HAP-1 (cell line): Measurements from ENCODE around the gene BCCIP.

ENCODE experiments used
- DNase-seq, 2 experiments: peaks; one replicate each; pipeline ENCODE4 v3.0.0-alpha.2; 2016 to 2020; ENCODE audit warnings: low spot score in 2 of 2
- H3K27me3 ChIP-seq: fragments of 250-450 bp; sonication (Bioruptor Pico); 2 replicates; pipeline ENCODE4 v1.5.1; 2020; ENCODE audit warnings: low read depth, mild to moderate bottlenecking, moderate library complexity
- H3K36me3 ChIP-seq: fragments of 250-450 bp; sonication (Bioruptor Pico); replicated peaks from 2 replicates; pipeline ENCODE4 v1.5.1; 2020; ENCODE audit warnings: mild to moderate bottlenecking
- H3K4me1 ChIP-seq: fragments of 250-450 bp; sonication (Bioruptor Pico); 2 replicates; pipeline ENCODE4 v1.5.1; 2020; ENCODE audit warnings: mild to moderate bottlenecking
- H3K4me3 ChIP-seq: fragments of 250-450 bp; sonication (Bioruptor Pico); 2 replicates; pipeline ENCODE4 v1.5.1; 2020; ENCODE audit warnings: mild to moderate bottlenecking, moderate library complexity
- H3K9me3 ChIP-seq: fragments of 250-450 bp; sonication (Bioruptor Pico); 2 replicates; pipeline ENCODE4 v1.5.1; 2020; ENCODE audit warnings: mild to moderate bottlenecking, moderate library complexity
- in situ Hi-C: fragments of 300-500 bp; cut with MboI; formaldehyde crosslinking; loops from 3 replicates; pipeline ENCODE4 v1.14.3; 2020; ENCODE audit warnings: low sequenced_read_pairs, inconsistent platforms, mixed read lengths

The BCCIP gene

GRCh38 chr10:125822878-125823662, at the start of gene BCCIP, which contains the start of gene UROS:
BCCIP (plus strand) TSS chr10:125823546; CDS start chr10:125823558, 12 bp downstream.
UROS (minus strand) TSS chr10:125823258; CDS start chr10:125816499, 6,759 bp downstream.
- no peaks in the 10 kb centered on the region for H3K9me3 ChIP-seq
- DNase-seq, result peak; percentile 78 to 91
- in situ Hi-C loops, result no loop called here
- H3K4me1 ChIP-seq, result peaks cover 18% of the 10 kb centered on the region
- H3K27me3 ChIP-seq, result no peaks in the 10 kb centered on the region
- peak within 1 kb of the TSS; percentile 76 for H3K4me3 ChIP-seq
- peaks cover 25% of the 10 kb centered on the region for H3K36me3 ChIP-seq

GRCh38 chr10:125773687-125774543, 49.4 kb upstream of the BCCIP start:
- in situ Hi-C loops, result no loop called here

GRCh38 chr10:125774581-125775191, 48.7 kb upstream of the BCCIP start:
- Histone ChIP-seq H3K4me1 (no peaks in the 10 kb centered on the region), H3K4me3 (no peak overlapping the region), H3K36me3 (no peaks in the 10 kb centered on the region), H3K27me3 (no peaks in the 10 kb centered on the region), H3K9me3 (no peaks in the 10 kb centered on the region)
- in situ Hi-C loops, result no loop called here
- no peak for DNase-seq

More at GRCh38 chr10:125773687-125774543, 49.4 kb upstream of the BCCIP start:
- no peak overlapping the region for H3K4me3 ChIP-seq
- no peaks in the 10 kb centered on the region for H3K27me3 ChIP-seq
- no peak for DNase-seq
- no peaks in the 10 kb centered on the region for H3K36me3 ChIP-seq
- H3K9me3 ChIP-seq, result no peaks in the 10 kb centered on the region
- H3K4me1 ChIP-seq, result no peaks in the 10 kb centered on the region

- DNase-seq, result no peak
- no peaks in the 10 kb centered on the region for H3K9me3 ChIP-seq
- H3K4me3 ChIP-seq, result no peak within 1 kb of the TSS
- no peaks in the 10 kb centered on the region for H3K4me1 ChIP-seq
- in situ Hi-C loops, result no loop called here
- no peaks in the 10 kb centered on the region for H3K36me3 ChIP-seq
- H3K27me3 ChIP-seq, result no peaks in the 10 kb centered on the region
These were observed 47.7 kb upstream of the BCCIP start, which contains the start of gene MMP21 for GRCh38 chr10:125775491-125776106. MMP21 (minus strand) TSS chr10:125775821; CDS start chr10:125775821, 0 bp downstream.

GRCh38 chr10:125777806-125778205, 45.5 kb upstream of the BCCIP start:
- Histone ChIP-seq H3K9me3 (no peaks in the 10 kb centered on the region), H3K4me3 (no peak overlapping the region), H3K4me1 (no peaks in the 10 kb centered on the region), H3K36me3 (no peaks in the 10 kb centered on the region), H3K27me3 (no peaks in the 10 kb centered on the region)
- in situ Hi-C loops, result no loop called here
- DNase-seq, result no peak

- H3K27me3 ChIP-seq, result no peaks in the 10 kb centered on the region
- in situ Hi-C loops, result no loop called here
- no peaks in the 10 kb centered on the region for H3K9me3 ChIP-seq
- no peak for DNase-seq
- H3K36me3 ChIP-seq, result no peaks in the 10 kb centered on the region
- no peaks in the 10 kb centered on the region for H3K4me1 ChIP-seq
- H3K4me3 ChIP-seq, result no peak overlapping the region
These were observed 44.8 kb upstream of the BCCIP start for GRCh38 chr10:125778556-125778955.

GRCh38 chr10:125779403-125780327, 43.7 kb upstream of the BCCIP start:
- Histone ChIP-seq H3K27me3 (no peaks in the 10 kb centered on the region), H3K4me3 (no peak overlapping the region), H3K36me3 (no peaks in the 10 kb centered on the region), H3K4me1 (no peaks in the 10 kb centered on the region), H3K9me3 (no peaks in the 10 kb centered on the region)
- in situ Hi-C loops, result no loop called here
- no peak for DNase-seq

GRCh38 chr10:125781374-125781773, 42.0 kb upstream of the BCCIP start:
- no peaks in the 10 kb centered on the region for H3K36me3 ChIP-seq
- H3K4me3 ChIP-seq, result no peak overlapping the region
- no peaks in the 10 kb centered on the region for H3K4me1 ChIP-seq
- DNase-seq, result no peak
- H3K27me3 ChIP-seq, result no peaks in the 10 kb centered on the region
- in situ Hi-C loops, result no loop called here
- no peaks in the 10 kb centered on the region for H3K9me3 ChIP-seq

- Histone ChIP-seq H3K4me1 (no peaks in the 10 kb centered on the region), H3K36me3 (no peaks in the 10 kb centered on the region), H3K4me3 (no peak overlapping the region), H3K27me3 (no peaks in the 10 kb centered on the region), H3K9me3 (no peaks in the 10 kb centered on the region)
- no peak for DNase-seq
- in situ Hi-C loops, result no loop called here
These were observed 41.3 kb upstream of the BCCIP start for GRCh38 chr10:125782054-125782453.

GRCh38 chr10:125782616-125783015, 40.7 kb upstream of the BCCIP start:
- no peak for DNase-seq

GRCh38 chr10:125783408-125783807, 39.9 kb upstream of the BCCIP start:
- no peaks in the 10 kb centered on the region for H3K36me3 ChIP-seq
- H3K9me3 ChIP-seq, result no peaks in the 10 kb centered on the region
- H3K4me1 ChIP-seq, result no peaks in the 10 kb centered on the region
- no peak for DNase-seq
- H3K27me3 ChIP-seq, result no peaks in the 10 kb centered on the region
- in situ Hi-C loops, result no loop called here
- no peak overlapping the region for H3K4me3 ChIP-seq

More at GRCh38 chr10:125782616-125783015, 40.7 kb upstream of the BCCIP start:
- Histone ChIP-seq H3K27me3 (no peaks in the 10 kb centered on the region), H3K4me3 (no peak overlapping the region), H3K36me3 (no peaks in the 10 kb centered on the region), H3K4me1 (no peaks in the 10 kb centered on the region), H3K9me3 (no peaks in the 10 kb centered on the region)
- in situ Hi-C loops, result no loop called here

- H3K4me3 ChIP-seq, result no peak overlapping the region
- in situ Hi-C loops, result no loop called here
- H3K4me1 ChIP-seq, result no peaks in the 10 kb centered on the region
- no peaks in the 10 kb centered on the region for H3K36me3 ChIP-seq
- no peak for DNase-seq
- no peaks in the 10 kb centered on the region for H3K27me3 ChIP-seq
- H3K9me3 ChIP-seq, result no peaks in the 10 kb centered on the region
These were observed 39.4 kb upstream of the BCCIP start for GRCh38 chr10:125783957-125784356.
